Fibroblast of upper back skin (primary cell): ENCODE results near the gene SUPT3H.
"Not testable (repeated sequence)": the region's sequence is repeated elsewhere in the genome, so short reads cannot be mapped to it uniquely, and the experiment has no call there.

ENCODE experiments used
- DNase-seq: peaks from one replicate; pipeline ENCODE4 v3.0.0-alpha.2; 2013

SUPT3H gene

DNA sequence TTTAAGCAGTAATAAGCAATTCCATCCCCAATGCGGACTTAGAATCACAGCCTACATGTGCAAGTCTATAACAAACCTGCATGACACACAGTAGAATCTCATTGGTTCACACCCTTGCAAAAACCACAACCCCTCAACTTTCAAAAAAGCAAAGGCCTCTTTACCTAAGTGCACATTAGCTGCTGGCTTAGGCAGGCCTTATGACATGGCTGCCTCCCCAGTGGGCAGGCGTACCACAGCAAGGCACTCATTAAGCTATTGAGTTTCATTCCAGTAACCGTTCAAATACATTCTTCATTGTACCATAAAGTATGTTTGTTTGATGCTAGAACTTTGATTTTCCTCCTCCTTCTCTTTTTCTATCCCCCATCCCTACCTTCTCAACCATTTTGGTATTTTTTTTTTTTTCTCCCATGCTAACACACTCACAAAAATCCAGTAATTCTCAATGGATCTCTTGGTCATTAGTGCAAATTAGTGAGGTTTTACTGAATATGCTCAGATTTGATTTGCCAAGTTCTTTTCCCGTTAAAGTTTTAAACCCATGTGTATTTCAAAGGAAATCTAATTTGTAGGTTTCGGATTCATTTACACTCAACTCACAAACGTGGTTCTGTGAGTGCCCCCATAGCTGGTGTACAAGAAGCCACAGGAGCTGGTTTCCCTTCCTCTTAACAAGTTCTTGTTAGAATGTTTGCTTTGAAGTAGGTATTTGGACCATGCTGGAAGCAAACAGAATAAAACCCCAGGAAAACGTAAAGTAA is 510.0 kb downstream of the SUPT3H start:
- no peak for DNase-seq

DNA sequence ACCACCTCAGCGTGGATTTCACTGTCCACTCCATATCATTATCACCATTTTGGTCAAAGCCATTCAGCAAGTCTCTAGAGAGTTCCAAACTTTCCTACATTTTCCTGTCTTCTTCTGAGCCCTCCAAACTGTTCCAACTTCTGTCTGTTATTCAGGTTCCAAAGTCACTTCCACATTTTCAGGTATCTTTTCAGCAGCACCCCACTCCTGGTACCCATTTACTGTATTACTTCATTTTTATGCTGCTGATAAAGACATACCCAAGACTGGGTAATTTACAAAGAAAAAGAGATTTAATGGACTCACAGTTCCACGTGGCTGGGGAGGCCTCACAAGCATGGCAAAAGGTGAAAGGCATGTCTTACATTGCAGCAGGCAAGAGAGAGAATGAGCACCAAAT is 512.5 kb downstream of the SUPT3H start:
- DNase-seq, result not testable (repeated sequence)

GRCh38 chr6:44859901-44860410 is 517.8 kb downstream of the SUPT3H start:
- DNase-seq, result no peak

GRCh38 chr6:44858998-44859397 is 518.7 kb downstream of the SUPT3H start:
- peak; percentile 52 for DNase-seq

GRCh38 chr6:44856479-44856878 is 521.3 kb downstream of the SUPT3H start:
- no peak for DNase-seq

GRCh38 chr6:44855562-44856411 is 521.9 kb downstream of the SUPT3H start:
- peak; percentile 92 for DNase-seq

DNA sequence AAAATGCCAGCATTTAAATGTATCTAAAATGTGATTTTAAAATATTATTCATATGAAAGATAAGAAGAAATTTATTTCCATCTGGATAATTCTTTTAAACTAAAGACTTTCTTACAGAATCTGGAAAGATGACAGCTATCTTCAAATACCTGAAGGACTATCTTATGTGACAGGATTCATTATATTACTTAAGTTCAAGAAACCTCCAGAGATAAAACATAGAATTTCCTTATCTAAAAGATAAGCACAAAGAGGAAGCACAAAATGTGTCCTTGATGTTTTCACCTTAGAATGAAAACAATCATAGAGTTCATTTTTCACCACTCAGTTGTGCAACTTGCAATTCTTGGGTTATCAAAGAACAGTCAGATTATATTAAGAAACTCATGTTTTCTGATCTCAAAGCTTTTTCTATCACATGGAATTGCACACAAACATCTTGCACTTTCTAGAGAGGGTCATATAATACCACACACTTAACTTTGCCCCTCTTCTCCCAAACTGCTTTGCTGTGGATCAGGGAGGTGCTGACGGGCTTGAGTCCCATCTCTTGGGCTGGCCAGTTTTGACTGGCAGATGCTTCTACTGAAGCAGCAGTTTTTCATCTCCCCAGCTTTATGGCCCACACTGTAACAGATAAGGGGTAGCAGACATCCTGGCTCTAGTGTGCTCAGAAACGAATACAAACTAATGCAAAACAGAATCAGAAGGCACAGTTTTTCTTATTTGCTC is 522.9 kb downstream of the SUPT3H start:
- no peak for DNase-seq

- DNase-seq, result peak; percentile 58
Measured at GRCh38 chr6:44851176-44851575, 526.6 kb downstream of the SUPT3H start.

DNA sequence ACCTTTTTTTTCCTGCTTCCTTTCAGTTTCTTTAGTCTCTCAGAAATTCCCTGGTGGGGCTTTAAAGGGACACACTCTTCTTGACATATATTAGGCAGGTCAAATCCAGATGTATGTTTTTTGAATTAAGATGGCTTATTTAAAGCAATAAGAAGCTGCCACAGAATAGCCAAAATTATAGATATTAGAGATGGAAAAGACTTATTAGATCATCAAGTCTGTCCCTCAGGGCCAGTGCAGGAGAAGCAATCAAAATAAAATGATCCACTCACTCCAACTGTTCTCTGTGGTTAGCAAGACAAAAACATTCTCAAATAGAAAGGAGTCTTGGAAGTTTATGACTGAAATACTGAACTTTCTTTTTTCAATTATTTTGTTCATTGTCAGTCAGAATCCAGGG is 527.4 kb downstream of the SUPT3H start:
- peak; percentile 38 for DNase-seq

- DNase-seq, result peak; percentile 28
Measured at GRCh38 chr6:44849806-44850205, 527.9 kb downstream of the SUPT3H start.

DNA sequence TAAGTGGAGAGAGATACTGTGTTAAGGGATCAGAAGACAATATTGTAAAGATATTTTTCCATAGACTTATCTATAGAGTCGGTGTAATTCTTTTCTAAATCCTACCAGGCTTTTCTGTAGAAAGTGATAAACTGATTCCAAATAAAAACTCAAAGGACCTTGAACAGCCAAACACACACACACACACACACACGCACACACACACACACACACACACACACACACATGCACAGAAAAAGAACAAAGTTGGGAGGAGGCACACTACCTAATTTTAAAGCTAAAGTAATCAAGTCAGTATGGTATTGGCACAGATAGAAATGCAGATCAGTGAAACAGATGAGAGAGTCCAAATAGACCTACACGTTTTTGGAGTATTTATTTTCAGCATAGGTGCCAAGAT is 534.0 kb downstream of the SUPT3H start:
- no peak for DNase-seq

GRCh38 chr6:44842616-44843015 is 535.1 kb downstream of the SUPT3H start:
- DNase-seq, result no peak

DNA sequence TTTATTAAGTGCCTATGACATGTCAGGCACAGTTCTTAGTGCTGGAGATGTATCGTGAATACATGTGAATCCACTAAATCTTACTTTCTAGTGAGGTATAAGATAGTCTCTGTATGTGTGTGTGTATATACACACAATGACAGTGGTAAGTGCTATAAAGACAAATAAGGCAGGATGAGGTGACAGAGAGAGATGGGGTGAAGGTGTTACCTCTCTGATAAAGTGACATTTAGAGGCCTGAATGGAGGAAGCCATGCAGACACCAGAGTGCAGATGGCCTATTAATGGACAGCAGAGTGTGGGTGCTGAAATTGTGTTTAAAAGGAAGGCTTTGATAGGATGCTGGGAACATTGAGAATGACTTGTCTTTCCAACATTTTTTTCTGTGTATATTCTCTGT is 535.9 kb downstream of the SUPT3H start:
- no peak for DNase-seq

GRCh38 chr6:44837741-44838140 is 540.0 kb downstream of the SUPT3H start:
- DNase-seq, result no peak

- DNase-seq, result no peak
Measured at GRCh38 chr6:44837255-44837654, 540.5 kb downstream of the SUPT3H start.

DNA sequence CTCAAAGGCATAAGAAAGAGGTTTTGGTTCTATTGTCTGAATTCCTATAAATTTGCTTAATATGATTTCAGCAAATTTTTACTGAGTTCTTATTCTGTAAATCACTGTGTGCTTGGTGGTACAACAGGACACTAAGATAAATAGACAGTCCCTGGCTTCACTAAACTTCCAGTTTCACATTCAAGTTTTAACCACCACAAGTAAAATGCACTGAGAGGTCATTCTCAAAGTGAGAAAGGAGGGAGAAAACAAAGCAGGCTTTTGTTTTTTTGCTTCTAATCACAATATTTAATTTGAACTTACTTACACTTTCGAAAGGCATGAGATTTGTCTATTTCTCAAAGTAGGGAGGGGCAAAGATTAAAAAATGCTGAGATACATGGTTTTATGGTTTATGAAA is 544.5 kb downstream of the SUPT3H start:
- no peak for DNase-seq

- peak; percentile 91 for DNase-seq
Measured at GRCh38 chr6:44831002-44831610, 546.6 kb downstream of the SUPT3H start.

- DNase-seq, result peak; percentile 58
Measured at GRCh38 chr6:44829836-44830235, 547.9 kb downstream of the SUPT3H start.

- DNase-seq, result no peak
Measured at GRCh38 chr6:44828780-44829179, 549.0 kb downstream of the SUPT3H start.

DNA sequence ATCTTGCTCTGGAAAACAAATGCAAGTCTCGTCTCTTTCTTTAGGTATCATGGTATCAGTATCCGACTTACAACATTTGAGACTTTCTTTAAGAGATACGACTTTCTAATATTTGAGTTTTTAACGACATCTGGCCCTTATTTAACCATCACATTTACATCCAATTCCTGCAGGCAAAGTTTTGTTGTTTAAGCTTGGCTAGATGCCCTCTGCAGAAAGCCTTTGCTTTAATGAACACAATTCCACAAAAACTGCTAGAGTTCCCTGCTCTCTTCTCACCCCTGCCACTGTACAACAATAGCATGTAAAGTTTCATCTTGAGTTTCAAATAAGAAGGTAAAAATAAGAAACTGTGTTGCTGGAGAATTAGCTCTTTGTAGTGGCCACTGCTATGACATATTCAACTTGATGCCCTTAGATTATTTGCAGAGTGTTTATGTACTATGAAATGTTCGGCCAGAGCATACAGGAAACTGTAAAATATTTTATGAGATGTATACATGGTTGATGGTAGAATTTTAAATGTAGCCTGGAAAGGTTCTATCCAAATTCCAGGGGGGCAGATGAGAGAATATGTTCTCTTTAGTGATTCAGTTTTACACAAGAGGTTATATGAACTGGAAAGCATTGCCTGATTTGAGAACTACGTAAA is 551.6 kb downstream of the SUPT3H start:
- no peak for DNase-seq

DNA sequence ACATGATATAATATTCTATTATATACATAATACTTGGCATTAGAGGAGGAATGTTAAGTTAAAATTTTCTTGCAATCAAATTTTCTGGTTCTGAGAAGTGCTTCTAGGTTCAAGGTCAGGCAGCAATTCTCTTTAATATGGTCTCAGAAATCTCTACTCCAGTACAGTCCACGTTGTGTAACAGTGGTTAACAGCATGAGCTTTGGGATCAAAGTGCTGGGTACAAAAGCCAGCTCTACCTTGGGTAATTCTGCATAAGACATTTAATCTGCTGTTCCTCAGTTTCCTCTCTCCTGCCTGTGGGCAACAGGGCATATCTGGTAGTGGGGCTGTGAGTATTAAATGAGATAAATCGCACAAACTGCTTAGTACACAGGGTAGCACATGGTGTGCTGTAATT is 552.5 kb downstream of the SUPT3H start:
- no peak for DNase-seq

DNA sequence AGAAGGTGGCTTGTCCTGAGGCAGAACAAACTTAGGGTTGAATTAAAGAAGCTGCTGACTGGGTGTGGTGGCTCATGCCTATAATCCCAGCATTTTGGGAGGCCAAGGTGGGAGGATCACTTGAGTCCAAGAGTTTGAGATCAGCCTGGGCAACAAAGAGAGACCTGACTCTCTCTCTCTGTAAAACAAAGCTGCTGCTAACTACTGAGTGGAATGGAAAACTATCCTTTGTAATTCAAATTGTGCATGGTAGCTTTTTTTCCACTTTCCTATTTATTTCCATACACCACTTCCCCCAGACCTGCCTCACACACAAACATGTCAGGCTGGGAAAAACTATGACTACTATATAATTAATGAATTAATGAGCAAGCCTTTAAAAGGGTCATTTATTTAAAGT is 553.2 kb downstream of the SUPT3H start:
- no peak for DNase-seq
